A549 (cell line): ENCODE measurements around the gene JPT1. TPM values are rescaled to one million over a fixed set of nuclear protein-coding genes. Genes with fewer than 3 reads are reported as not detected.
A peak's percentile ranks its signal among the peaks of the same experiment; 100 is the strongest.

Source experiments
- ATAC-seq, 2 experiments: fragments of 200-7000 bp in 1 of 2; fragments of >200 bp in 1 of 2; cut with Nextera tagmentation in 1 of 2; cut with Tn5 transposase in 1 of 2; 3 replicates each; pipeline versions ENCODE4 v1.8.0 to v1.9.1; 2018 to 2020; ENCODE audit warnings: mild to moderate bottlenecking in 1 of 2, moderate library complexity in 1 of 2
- CTCF ChIA-PET: fragments of 300-600 bp; sonication (Branson Sonifier 250); formaldehyde crosslinking; extraction: SDS; loops from one replicate; lab custom pipeline; 2021; ENCODE audit warnings: antibody characterized with exemption, inconsistent platforms; lab: Yijun Ruan, JAX
- POLR2A ChIA-PET: fragments of 350-600 bp; formaldehyde crosslinking; extraction: SDS; loops from one replicate; lab custom pipeline; 2021; ENCODE audit warnings: antibody characterized with exemption, inconsistent platforms; lab: Yijun Ruan, JAX
- DNase-seq, 2 experiments: peaks; one replicate each; pipeline versions ENCODE4 v3.0.0 to v3.0.0-alpha.2; 2011 to 2016; ENCODE audit warnings: low read depth in 1 of 2, low spot score in 1 of 2
- FAIRE-seq: peaks from 2 replicates; lab custom pipeline; 2011; peaks lifted over from hg19 to GRCh38; lab: Jason Lieb, UNC
- H3K27ac ChIP-seq, 2 experiments: fragments of >200 bp; sonication (Bioruptor Twin); formaldehyde crosslinking; 3 replicates each; pipeline ENCODE4 v1.5.1; 2016 to 2017
- H3K4me1 ChIP-seq: fragments of >200 bp; sonication (Bioruptor Twin); formaldehyde crosslinking; 3 replicates; pipeline ENCODE4 v1.6.1; 2016
- H3K4me2 ChIP-seq: fragments of >200 bp; sonication (Bioruptor Twin); formaldehyde crosslinking; 3 replicates; pipeline ENCODE4 v1.6.1; 2016
- H3K4me3 ChIP-seq: fragments of >200 bp; sonication (Bioruptor Twin); formaldehyde crosslinking; 3 replicates; pipeline ENCODE4 v1.5.1; 2016
- H3K9me3 ChIP-seq: fragments of >200 bp; sonication (Bioruptor Twin); formaldehyde crosslinking; 3 replicates; pipeline ENCODE4 v1.6.1; 2016
- BCL3 ChIP-seq: fragments of >200 bp; sonication (Bioruptor Twin); formaldehyde crosslinking; IDR thresholded peaks from 3 replicates; pipeline ENCODE4 v1.6.1; 2016
- BHLHE40 ChIP-seq: IDR thresholded peaks from 2 replicates; pipeline ENCODE4 v1.6.1; 2012; ENCODE audit warnings: low read depth, low read length, inconsistent platforms
- CBX2 ChIP-seq: fragments of 200-600 bp; sonication (generic); IDR thresholded peaks from 2 replicates; pipeline ENCODE4 v1.6.1; 2016; ENCODE audit warnings: low read depth, mild to moderate bottlenecking, borderline replicate concordance
- CEBPB ChIP-seq, 2 experiments: fragments of >200 bp in 1 of 2; sonication (Bioruptor Twin) in 1 of 2; formaldehyde crosslinking in 1 of 2; IDR thresholded peaks; 2 replicates each; pipeline ENCODE4 v1.6.1; 2012 to 2016
- CHD2 ChIP-seq: fragments of 150-350 bp; IDR thresholded peaks from 2 replicates; pipeline ENCODE4 v1.6.1; 2014; ENCODE audit warnings: low read length; ENCODE audit not compliant: partially characterized antibody
- CHD4 ChIP-seq: fragments of 200-600 bp; sonication (generic); IDR thresholded peaks from 2 replicates; pipeline ENCODE4 v1.6.1; 2016; ENCODE audit warnings: antibody characterized with exemption, mild to moderate bottlenecking, borderline replicate concordance
- CTCF ChIP-seq: fragments of >200 bp; sonication (Bioruptor Twin); formaldehyde crosslinking; IDR thresholded peaks from 3 replicates; pipeline ENCODE4 v1.5.1; 2016
- E2F6 ChIP-seq: IDR thresholded peaks from 2 replicates; pipeline ENCODE4 v1.6.1; 2012; ENCODE audit warnings: low read depth, borderline replicate concordance
- EHF ChIP-seq: fragments of 250-450 bp; sonication (Bioruptor Pico); IDR thresholded peaks from 2 replicates; pipeline ENCODE4 v1.5.0; 2020; ENCODE audit warnings: mild to moderate bottlenecking
- ESRRA ChIP-seq: fragments of 150-350 bp; IDR thresholded peaks from 2 replicates; pipeline ENCODE4 v1.6.1; 2014; ENCODE audit warnings: mild to moderate bottlenecking, low read length, borderline replicate concordance
- FOSL2 ChIP-seq, 2 experiments: fragments of 450-650 bp in 1 of 2; fragments of >200 bp in 1 of 2; sonication (Bioruptor Twin) in 1 of 2; formaldehyde crosslinking; IDR thresholded peaks; 2 replicates each; pipeline versions ENCODE4 v1.5.0 to v1.6.1; 2016 to 2020; ENCODE audit warnings: mild to moderate bottlenecking in 1 of 2, moderate library complexity in 1 of 2
- FOXS1 ChIP-seq: fragments of 250-450 bp; sonication (Bioruptor Pico); IDR thresholded peaks from 2 replicates; pipeline ENCODE4 v1.5.0; 2020; ENCODE audit warnings: mild to moderate bottlenecking, moderate library complexity
- GATA3 ChIP-seq: IDR thresholded peaks from 2 replicates; pipeline ENCODE4 v1.6.1; 2012; ENCODE audit warnings: borderline replicate concordance
- HES2 ChIP-seq: fragments of >200 bp; sonication (Bioruptor Twin); formaldehyde crosslinking; IDR thresholded peaks from 2 replicates; pipeline ENCODE4 v1.6.1; 2016
- HOXA7 ChIP-seq: fragments of 250-450 bp; sonication (Bioruptor Pico); IDR thresholded peaks from 2 replicates; pipeline ENCODE4 v1.5.0; 2020; ENCODE audit warnings: mild to moderate bottlenecking, moderate library complexity
- HOXB13 ChIP-seq: fragments of 250-450 bp; sonication (Bioruptor Pico); IDR thresholded peaks from 2 replicates; pipeline ENCODE4 v1.5.0; 2020; ENCODE audit warnings: low read depth, mild to moderate bottlenecking, moderate library complexity
- HOXB5 ChIP-seq: fragments of 250-450 bp; sonication (Bioruptor Pico); IDR thresholded peaks from 2 replicates; pipeline ENCODE4 v1.5.0; 2020; ENCODE audit warnings: mild to moderate bottlenecking, moderate library complexity
- JUN ChIP-seq, 2 experiments: fragments of >200 bp; sonication (Bioruptor Twin); formaldehyde crosslinking; IDR thresholded peaks; 2 replicates in 1 of 2; 3 replicates in 1 of 2; pipeline ENCODE4 v1.6.1; 2016 to 2017
- JUNB ChIP-seq: fragments of >200 bp; sonication (Bioruptor Twin); formaldehyde crosslinking; IDR thresholded peaks from 2 replicates; pipeline ENCODE4 v1.6.1; 2016
- KDM1A ChIP-seq: fragments of 200-600 bp; sonication (generic); IDR thresholded peaks from 2 replicates; pipeline ENCODE4 v1.6.1; 2016; ENCODE audit warnings: low read depth, mild to moderate bottlenecking
- KDM5A ChIP-seq: fragments of 200-600 bp; sonication (generic); IDR thresholded peaks from 2 replicates; pipeline ENCODE4 v1.6.1; 2016; ENCODE audit warnings: antibody characterized with exemption, mild to moderate bottlenecking
- MAFK ChIP-seq: fragments of 450-650 bp; IDR thresholded peaks from 2 replicates; pipeline ENCODE4 v1.6.1; 2014; ENCODE audit not compliant: partially characterized antibody
- MAX ChIP-seq: IDR thresholded peaks from 2 replicates; pipeline ENCODE4 v1.6.1; 2012
- MYC ChIP-seq: IDR thresholded peaks from 2 replicates; pipeline ENCODE4 v1.6.1; 2012; ENCODE audit warnings: mild to moderate bottlenecking, inconsistent platforms, low read length, improper control_type of control experiment, borderline replicate concordance
- NFE2L2 ChIP-seq: fragments of 150-350 bp; conservative IDR thresholded peaks from 2 replicates; pipeline ENCODE4 v1.6.1; 2014; ENCODE audit warnings: low read length
- NR3C1 ChIP-seq: fragments of >200 bp; sonication (Bioruptor Twin); formaldehyde crosslinking; IDR thresholded peaks from 3 replicates; pipeline ENCODE4 v1.6.1; 2017
- PBX3 ChIP-seq: IDR thresholded peaks from 2 replicates; pipeline ENCODE4 v1.6.1; 2012
- RAD21 ChIP-seq, 2 experiments: fragments of >200 bp in 1 of 2; sonication (Bioruptor Twin) in 1 of 2; formaldehyde crosslinking in 1 of 2; IDR thresholded peaks in 1 of 2; conservative IDR thresholded peaks in 1 of 2; 2 replicates in 1 of 2; 3 replicates in 1 of 2; pipeline ENCODE4 v1.6.1; 2012 to 2018; ENCODE audit warnings: inconsistent platforms in 1 of 2
- RCOR1 ChIP-seq: fragments of 150-350 bp; IDR thresholded peaks from 2 replicates; pipeline ENCODE4 v1.6.1; 2014; ENCODE audit warnings: antibody characterized with exemption, low read length, low read depth
- RNF2 ChIP-seq: fragments of 200-600 bp; sonication (generic); IDR thresholded peaks from 2 replicates; pipeline ENCODE4 v1.6.1; 2016; ENCODE audit warnings: low read depth, mild to moderate bottlenecking, antibody characterized with exemption, moderate library complexity, borderline replicate concordance
- SMC3 ChIP-seq: fragments of >200 bp; sonication (Bioruptor Twin); formaldehyde crosslinking; IDR thresholded peaks from 3 replicates; pipeline ENCODE4 v1.6.1; 2018; ENCODE audit warnings: inconsistent platforms
- SREBF2 ChIP-seq: fragments of 450-650 bp; IDR thresholded peaks from 2 replicates; pipeline ENCODE4 v1.6.1; 2014; ENCODE audit warnings: mild to moderate bottlenecking, moderate library complexity
- TFCP2L1 ChIP-seq: fragments of 250-450 bp; sonication (Bioruptor Pico); IDR thresholded peaks from 2 replicates; pipeline ENCODE4 v1.5.0; 2021; ENCODE audit warnings: mild to moderate bottlenecking
- TP53 ChIP-seq: fragments of 250-450 bp; sonication (Bioruptor Pico); IDR thresholded peaks from 2 replicates; pipeline ENCODE4 v1.5.0; 2021; ENCODE audit warnings: mild to moderate bottlenecking, moderate library complexity
- ZC3H11A ChIP-seq: fragments of 450-650 bp; IDR thresholded peaks from 2 replicates; pipeline ENCODE4 v1.6.1; 2014; ENCODE audit warnings: antibody characterized with exemption, mild to moderate bottlenecking
- ZFP36 ChIP-seq: fragments of 450-650 bp; IDR thresholded peaks from 2 replicates; pipeline ENCODE4 v1.6.1; 2014; ENCODE audit warnings: borderline replicate concordance; ENCODE audit not compliant: partially characterized antibody
- ZNF302 ChIP-seq: fragments of 250-450 bp; sonication (Bioruptor Pico); IDR thresholded peaks from 2 replicates; pipeline ENCODE4 v1.9.0; 2021; ENCODE audit warnings: inconsistent platforms, mild to moderate bottlenecking, moderate library complexity
- ZSCAN20 ChIP-seq: fragments of 250-450 bp; sonication (Bioruptor Pico); IDR thresholded peaks from 2 replicates; pipeline ENCODE4 v1.8.0; 2022; ENCODE audit warnings: mild to moderate bottlenecking, moderate library complexity
- WGBS: methylation state at CpG from one replicate; pipeline ENCODE4 v1.1.6; 2017; ENCODE audit errors: missing lambda C conversion rate; 5-methylcytosine and 5-hydroxymethylcytosine counted together
- polyA plus RNA-seq, 4 experiments: library from polyadenylated mRNA; depleted of rRNA in 3 of 4; stranded (reverse); fragments of >200 nt; fragmentation: RNase III in 1 of 4; extraction: RNeasy Plus Mini Kit Qiagen cat#74134 plus additional on column Dnase treatment in 1 of 4; gene quantifications; 2 replicates in 3 of 4; 3 replicates in 1 of 4; pipeline ENCODE4 v1.2.3, GENCODE V29; 2011 to 2017

Gene JPT1
- polyA plus RNA-seq, 2 of the 4 experiments (the other 2 are of a cell fraction), result 196 to 623 TPM

- Histone ChIP-seq H3K4me3 (no peak overlapping the region), H3K9me3 (no peaks in the 10 kb centered on the region), H3K27ac (peak overlapping the region; percentile 71 to 96), H3K4me1 (peaks cover 60% of the 10 kb centered on the region), H3K4me2 (peak overlapping the region; percentile 72)
- peak; percentile 85 to 87 for ATAC-seq
- 7% methylated on average over 14 of the region's 14 CpGs for WGBS
- FAIRE-seq, result peak; percentile 94
- ChIA-PET CTCF (interaction anchor here (1.0 to 81.8 kb wide), 7 partner anchors 10 to 137 kb away, joined by 3 to 3429 read pairs (median 3); partner anchors contain the start of genes ARMC7, ATP5PD, KCTD2 and NT5C), POLR2A (interaction anchor here (0.6 to 1.6 kb wide), 13 partner anchors 8 to 223 kb away, joined by 3 to 13 read pairs (median 4); partner anchors contain the start of genes ARMC7, ATP5PD, KCTD2 and NT5C)
- peak; percentile 90 to 99 for DNase-seq
- TF ChIP-seq ZC3H11A (no peak), KDM1A (no peak), ZNF302 (no peak), RNF2 (no peak), CEBPB (IDR thresholded peaks at IDR 0.05) (peak in 1 of 2 experiments; percentile 39; a peak in 1 of 4 replicates), PBX3 (peak; percentile 81), JUNB (peak; percentile 74), RCOR1 (no peak), MAX (peak; percentile 94), ESRRA (peak; percentile 79), BHLHE40 (no peak), MYC (peak; percentile 43; the same call in 1 of the 2 replicates), SREBF2 (no peak), CHD2 (peak; percentile 69), EHF (CRISPR knock-in tag) (peak; percentile 51; the same call in 1 of the 2 replicates), RAD21 (conservative IDR thresholded peaks at IDR 0.05 in 1 of 2, IDR thresholded peaks at IDR 0.05 in 1 of 2) (peak; percentile 28 to 40; a peak in 3 of 5 replicates), KDM5A (no peak), NR3C1 (no peak), CTCF (no peak), HOXB5 (CRISPR knock-in tag) (0 out of 2 replicates have a peak, but pooled peaks have one; percentile 18), TFCP2L1 (CRISPR knock-in tag) (no peak), CHD4 (no peak), NFE2L2 (peak; percentile 90), SMC3 (peak; percentile 47; the same call in 2 of the 3 replicates), BCL3 (0 out of 3 replicates have a peak, but pooled peaks have one; percentile 57), HOXB13 (CRISPR knock-in tag) (peak; percentile 73; the same call in 1 of the 2 replicates), MAFK (peak; percentile 87), HOXA7 (peak; percentile 68; the same call in 1 of the 2 replicates), E2F6 (no peak), FOSL2 (IDR thresholded peaks at IDR 0.05) (peak; percentile 54; the same call in 1 of the 2 replicates), FOSL2 (CRISPR knock-in tag; IDR thresholded peaks at IDR 0.05) (peak; percentile 91), HES2 (no peak), CBX2 (no peak), FOXS1 (CRISPR knock-in tag) (peak; percentile 42; the same call in 1 of the 2 replicates), ZSCAN20 (CRISPR knock-in tag) (no peak), TP53 (CRISPR knock-in tag) (no peak), GATA3 (peak; percentile 92), ZFP36 (no peak), JUN (IDR thresholded peaks at IDR 0.05) (peak; percentile 56 to 93; a peak in 4 of 5 replicates)
Observed at GRCh38 chr17:75096082-75096625, 58.2 kb downstream of the JPT1 start.
